Coronary artery (tissue), 2 donors: ENCODE data around the gene FABP2.
"Not testable (repeated sequence)": the region's sequence is repeated elsewhere in the genome, so short reads cannot be mapped to it uniquely, and the experiment has no call there.

Experiments used
- DNase-seq: peaks from one replicate; pipeline ENCODE4 v3.0.0-alpha.2; 2017; ENCODE audit warnings: low spot score
- H3K27ac ChIP-seq, 2 donors: fragments of 200-600 bp; sonication (generic); one replicate each; pipeline ENCODE4 v1.5.1; 2016 to 2019
- H3K4me3 ChIP-seq: fragments of 200-600 bp; sonication (generic); 2 replicates; pipeline ENCODE4 v1.5.1; 2016; ENCODE audit warnings: mild to moderate bottlenecking, moderate library complexity
- CTCF ChIP-seq: fragments of 200-600 bp; sonication (generic); IDR thresholded peaks from one replicate; pipeline ENCODE4 v1.5.1; 2019; ENCODE audit warnings: antibody characterized with exemption

The FABP2 gene

GRCh38 chr4:119286377-119287002 lies 35.4 kb downstream of the FABP2 start:
- DNase-seq, result no peak
- Histone ChIP-seq H3K27ac (no peak overlapping the region), H3K4me3 (no peak overlapping the region)
- TF ChIP-seq CTCF, result peak; percentile 56

- Histone ChIP-seq H3K4me3 (peak overlapping the region; percentile 30), H3K27ac (peak overlapping the region; percentile 42 to 61)
- DNase-seq, result no peak
- TF ChIP-seq CTCF, result no peak
These were observed 36.8 kb downstream of the FABP2 start for GRCh38 chr4:119284876-119285780.

- no peak overlapping the region for H3K4me3 ChIP-seq
- no peak for DNase-seq
- H3K27ac ChIP-seq, result no peak overlapping the region
- TF ChIP-seq CTCF, result no peak
These were observed 40.5 kb downstream of the FABP2 start for GRCh38 chr4:119281393-119281792.

- H3K27ac ChIP-seq, H3K4me3 ChIP-seq, DNase-seq: not testable (repeated sequence)
These were observed 42.0 kb downstream of the FABP2 start for GRCh38 chr4:119279945-119280344.

- H3K27ac ChIP-seq, DNase-seq, H3K4me3 ChIP-seq: not testable (repeated sequence)
These were observed 42.4 kb downstream of the FABP2 start for GRCh38 chr4:119279541-119279940.

- no peak for TF ChIP-seq CTCF
- no peak overlapping the region for H3K27ac ChIP-seq
- DNase-seq, result no peak
These were observed 50.4 kb downstream of the FABP2 start for GRCh38 chr4:119271361-119272085.

GRCh38 chr4:119268466-119268865 lies 53.5 kb downstream of the FABP2 start:
- no peak for TF ChIP-seq CTCF
- no peak overlapping the region for H3K27ac ChIP-seq
- H3K4me3 ChIP-seq, result no peak overlapping the region
- DNase-seq, result no peak

More at GRCh38 chr4:119271361-119272085, 50.4 kb downstream of the FABP2 start:
- H3K4me3 ChIP-seq, result no peak overlapping the region
